T-helper 1 cell (primary cell): Measurements from ENCODE around the gene STAMBP.

Experiments
- DNase-seq, 5 donors: peaks; one replicate each; pipeline ENCODE4 v3.0.0-alpha.2; 2012 to 2020

The STAMBP gene

GRCh38 chr2:73908689-73909652 lies 80.2 kb downstream of the STAMBP start:
- DNase-seq = no peak

- no peak for DNase-seq
Measured at GRCh38 chr2:73910873-73911547, 82.2 kb downstream of the STAMBP start.

- no peak for DNase-seq
Measured at GRCh38 chr2:73911548-73912208, 82.9 kb downstream of the STAMBP start.

GRCh38 chr2:73913414-73914054 lies 84.8 kb downstream of the STAMBP start:
- DNase-seq = no peak

GRCh38 chr2:73914667-73915066 lies 85.9 kb downstream of the STAMBP start:
- DNase-seq = no peak

GRCh38 chr2:73915437-73915993 lies 86.8 kb downstream of the STAMBP start:
- no peak for DNase-seq

GRCh38 chr2:73916666-73917065 lies 87.9 kb downstream of the STAMBP start:
- DNase-seq = no peak

GRCh38 chr2:73917296-73917695 lies 88.5 kb downstream of the STAMBP start:
- DNase-seq = no peak

GRCh38 chr2:73917696-73918207 lies 89.0 kb downstream of the STAMBP start:
- DNase-seq = no peak

- no peak for DNase-seq
Measured at GRCh38 chr2:73918856-73919255, 90.1 kb downstream of the STAMBP start.

GRCh38 chr2:73919596-73920228 lies 91.0 kb downstream of the STAMBP start:
- DNase-seq = no peak

GRCh38 chr2:73920577-73921545 lies 92.1 kb downstream of the STAMBP start:
- peak in 3 of 5 donors; percentile 9 to 24 (median 14) for DNase-seq

- DNase-seq = no peak
Measured at GRCh38 chr2:73921581-73921980, 92.8 kb downstream of the STAMBP start.

GRCh38 chr2:73922681-73923080 lies 93.9 kb downstream of the STAMBP start:
- DNase-seq = no peak
